Measurements from ENCODE around the gene PROX2.

The PROX2 gene

GRCh38 chr14:74855021-74855420 is 20.9 kb downstream of the PROX2 start:
- H4K8ac ChIP-seq (ENCODE audit: low read depth, low read length), result no peak overlapping the region
- H2AK5ac ChIP-seq (ENCODE audit: low read depth, low read length), result no peak overlapping the region
- H3K23ac ChIP-seq (ENCODE audit: low read depth, low read length, poor library complexity), result no peak overlapping the region
- no peak overlapping the region for H4K91ac ChIP-seq (ENCODE audit: low read depth, low read length, poor library complexity)
- H3K18ac ChIP-seq (ENCODE audit: low read length), result no peak overlapping the region
- H3K4me1 ChIP-seq (ENCODE audit: control insufficient read depth in 2 of 2, insufficient read depth in 1 of 2, low read depth in 1 of 2, low read length in 2 of 2), result peaks cover 0 to 3% of the 10 kb centered on the region in 2 donors
- no peak overlapping the region for H3K4ac ChIP-seq (ENCODE audit: low read length)
- H3K36me3 ChIP-seq (replicated peaks in 1 of 2; ENCODE audit: control insufficient read depth in 2 of 2, insufficient read depth in 2 of 2, low read length in 2 of 2), result no peaks in the 10 kb centered on the region
- no CpG with 5 or more reads among the region's 7 CpGs for WGBS, 2 donors (ENCODE audit: extremely low coverage in 2 of 2, insufficient read length in 2 of 2, insufficient replicate concordance in 1 of 2)
- no peak overlapping the region for H3K4me3 ChIP-seq (ENCODE audit: low read length in 2 of 2)
- H3K27me3 ChIP-seq (ENCODE audit: control insufficient read depth in 3 of 3, insufficient read depth in 3 of 3, low read depth in 1 of 3, low read length in 3 of 3), result no peaks in the 10 kb centered on the region
- H3K4me2 ChIP-seq (ENCODE audit: insufficient read depth, low read length, poor library complexity, severe bottlenecking), result no peak overlapping the region
- no peaks in the 10 kb centered on the region for H3K9me3 ChIP-seq (replicated peaks in 1 of 2; ENCODE audit: control insufficient read depth in 2 of 2, insufficient read depth in 1 of 2, low read depth in 1 of 2, low read length in 2 of 2)
- H3K79me1 ChIP-seq (ENCODE audit: low read depth, low read length), result no peaks in the 10 kb centered on the region
- H3K14ac ChIP-seq (ENCODE audit: low read length), result no peak overlapping the region
- no peak overlapping the region for H2BK5ac ChIP-seq (ENCODE audit: low read length)
- H2BK12ac ChIP-seq (ENCODE audit: low read length), result no peak overlapping the region
- no peak overlapping the region for H2BK15ac ChIP-seq (ENCODE audit: low read length)
- no peak overlapping the region for H2AFZ ChIP-seq (ENCODE audit: low read length)
- no peak overlapping the region for H2BK120ac ChIP-seq (ENCODE audit: low read depth, low read length)
- H3K9ac ChIP-seq (ENCODE audit: low read depth, low read length, poor library complexity), result no peak overlapping the region
- DNase-seq (ENCODE audit: low spot score), result no peak
- no peak overlapping the region for H3K27ac ChIP-seq (replicated peaks; ENCODE audit: low read length)

- Histone ChIP-seq H3K4ac (ENCODE audit: low read length) (no peak overlapping the region), H3K36me3 (replicated peaks in 1 of 2; ENCODE audit: control insufficient read depth in 2 of 2, insufficient read depth in 2 of 2, low read length in 2 of 2) (no peaks in the 10 kb centered on the region), H3K4me2 (ENCODE audit: insufficient read depth, low read length, poor library complexity, severe bottlenecking) (no peak overlapping the region), H3K4me1 (ENCODE audit: control insufficient read depth in 2 of 2, insufficient read depth in 1 of 2, low read depth in 1 of 2, low read length in 2 of 2) (peaks cover 0 to 3% of the 10 kb centered on the region in 2 donors), H3K4me3 (ENCODE audit: low read length in 2 of 2) (no peak overlapping the region), H3K14ac (ENCODE audit: low read length) (no peak overlapping the region), H2AFZ (ENCODE audit: low read length) (no peak overlapping the region), H2AK5ac (ENCODE audit: low read depth, low read length) (no peak overlapping the region), H4K8ac (ENCODE audit: low read depth, low read length) (no peak overlapping the region), H2BK15ac (ENCODE audit: low read length) (no peak overlapping the region), H3K27ac (replicated peaks; ENCODE audit: low read length) (no peak overlapping the region), H2BK12ac (ENCODE audit: low read length) (no peak overlapping the region), H3K9me3 (replicated peaks in 1 of 2; ENCODE audit: control insufficient read depth in 2 of 2, insufficient read depth in 1 of 2, low read depth in 1 of 2, low read length in 2 of 2) (no peaks in the 10 kb centered on the region), H3K23ac (ENCODE audit: low read depth, low read length, poor library complexity) (no peak overlapping the region), H2BK120ac (ENCODE audit: low read depth, low read length) (no peak overlapping the region), H3K79me1 (ENCODE audit: low read depth, low read length) (no peaks in the 10 kb centered on the region), H3K9ac (ENCODE audit: low read depth, low read length, poor library complexity) (no peak overlapping the region), H3K27me3 (ENCODE audit: control insufficient read depth in 3 of 3, insufficient read depth in 3 of 3, low read depth in 1 of 3, low read length in 3 of 3) (no peaks in the 10 kb centered on the region), H4K91ac (ENCODE audit: low read depth, low read length, poor library complexity) (no peak overlapping the region), H2BK5ac (ENCODE audit: low read length) (no peak overlapping the region), H3K18ac (ENCODE audit: low read length) (no peak overlapping the region)
- DNase-seq (ENCODE audit: low spot score), result no peak
- no CpG with 5 or more reads among the region's 4 CpGs for WGBS, 2 donors (ENCODE audit: extremely low coverage in 2 of 2, insufficient read length in 2 of 2, insufficient replicate concordance in 1 of 2)
Observed at GRCh38 chr14:74853581-74853980, 22.4 kb downstream of the PROX2 start.

GRCh38 chr14:74852922-74853530 is 22.9 kb downstream of the PROX2 start:
- H3K4me1 ChIP-seq (ENCODE audit: control insufficient read depth in 2 of 2, insufficient read depth in 1 of 2, low read depth in 1 of 2, low read length in 2 of 2), result peaks cover 0 to 3% of the 10 kb centered on the region in 2 donors
- H3K79me1 ChIP-seq (ENCODE audit: low read depth, low read length), result no peaks in the 10 kb centered on the region

GRCh38 chr14:74848768-74849167 is 27.2 kb downstream of the PROX2 start:
- Histone ChIP-seq H3K4me3 (ENCODE audit: low read length in 2 of 2) (no peak overlapping the region), H3K9me3 (replicated peaks in 1 of 2; ENCODE audit: control insufficient read depth in 2 of 2, insufficient read depth in 1 of 2, low read depth in 1 of 2, low read length in 2 of 2) (no peaks in the 10 kb centered on the region), H2AFZ (ENCODE audit: low read length) (no peak overlapping the region), H2BK15ac (ENCODE audit: low read length) (no peak overlapping the region), H3K4me1 (ENCODE audit: control insufficient read depth in 2 of 2, insufficient read depth in 1 of 2, low read depth in 1 of 2, low read length in 2 of 2) (peaks cover 0 to 3% of the 10 kb centered on the region in 2 donors), H3K4me2 (ENCODE audit: insufficient read depth, low read length, poor library complexity, severe bottlenecking) (no peak overlapping the region), H4K91ac (ENCODE audit: low read depth, low read length, poor library complexity) (no peak overlapping the region), H2AK5ac (ENCODE audit: low read depth, low read length) (no peak overlapping the region), H3K27ac (replicated peaks; ENCODE audit: low read length) (no peak overlapping the region), H3K36me3 (replicated peaks in 1 of 2; ENCODE audit: control insufficient read depth in 2 of 2, insufficient read depth in 2 of 2, low read length in 2 of 2) (no peaks in the 10 kb centered on the region), H3K79me1 (ENCODE audit: low read depth, low read length) (no peaks in the 10 kb centered on the region), H4K8ac (ENCODE audit: low read depth, low read length) (no peak overlapping the region), H3K18ac (ENCODE audit: low read length) (no peak overlapping the region), H3K14ac (ENCODE audit: low read length) (no peak overlapping the region), H3K23ac (ENCODE audit: low read depth, low read length, poor library complexity) (no peak overlapping the region), H3K4ac (ENCODE audit: low read length) (no peak overlapping the region), H3K27me3 (ENCODE audit: control insufficient read depth in 3 of 3, insufficient read depth in 3 of 3, low read depth in 1 of 3, low read length in 3 of 3) (no peaks in the 10 kb centered on the region), H2BK120ac (ENCODE audit: low read depth, low read length) (no peak overlapping the region), H3K9ac (ENCODE audit: low read depth, low read length, poor library complexity) (no peak overlapping the region), H2BK12ac (ENCODE audit: low read length) (no peak overlapping the region), H2BK5ac (ENCODE audit: low read length) (no peak overlapping the region)
- WGBS, 2 donors (ENCODE audit: extremely low coverage in 2 of 2, insufficient read length in 2 of 2, insufficient replicate concordance in 1 of 2), result no CpG with 5 or more reads among the region's 2 CpGs
- DNase-seq (ENCODE audit: low spot score), result no peak

More at GRCh38 chr14:74852922-74853530, 22.9 kb downstream of the PROX2 start:
- H3K18ac ChIP-seq (ENCODE audit: low read length), result no peak overlapping the region
- WGBS, 2 donors (ENCODE audit: extremely low coverage in 2 of 2, insufficient read length in 2 of 2, insufficient replicate concordance in 1 of 2), result no CpG with 5 or more reads among the region's 2 CpGs
- DNase-seq (ENCODE audit: low spot score), result no peak
- no peak overlapping the region for H2BK15ac ChIP-seq (ENCODE audit: low read length)
- H4K8ac ChIP-seq (ENCODE audit: low read depth, low read length), result no peak overlapping the region
- no peak overlapping the region for H2AK5ac ChIP-seq (ENCODE audit: low read depth, low read length)
- no peak overlapping the region for H2BK120ac ChIP-seq (ENCODE audit: low read depth, low read length)
- no peak overlapping the region for H2BK12ac ChIP-seq (ENCODE audit: low read length)
- H4K91ac ChIP-seq (ENCODE audit: low read depth, low read length, poor library complexity), result no peak overlapping the region
- H3K36me3 ChIP-seq (replicated peaks in 1 of 2; ENCODE audit: control insufficient read depth in 2 of 2, insufficient read depth in 2 of 2, low read length in 2 of 2), result no peaks in the 10 kb centered on the region
- no peak overlapping the region for H3K9ac ChIP-seq (ENCODE audit: low read depth, low read length, poor library complexity)
- H3K27me3 ChIP-seq (ENCODE audit: control insufficient read depth in 3 of 3, insufficient read depth in 3 of 3, low read depth in 1 of 3, low read length in 3 of 3), result no peaks in the 10 kb centered on the region
- H3K14ac ChIP-seq (ENCODE audit: low read length), result no peak overlapping the region
- no peak overlapping the region for H3K27ac ChIP-seq (replicated peaks; ENCODE audit: low read length)
- no peak overlapping the region for H2AFZ ChIP-seq (ENCODE audit: low read length)
- H3K4me3 ChIP-seq (ENCODE audit: low read length in 2 of 2), result no peak overlapping the region
- H3K4me2 ChIP-seq (ENCODE audit: insufficient read depth, low read length, poor library complexity, severe bottlenecking), result no peak overlapping the region
- H3K23ac ChIP-seq (ENCODE audit: low read depth, low read length, poor library complexity), result no peak overlapping the region
- no peak overlapping the region for H3K4ac ChIP-seq (ENCODE audit: low read length)
- H3K9me3 ChIP-seq (replicated peaks in 1 of 2; ENCODE audit: control insufficient read depth in 2 of 2, insufficient read depth in 1 of 2, low read depth in 1 of 2, low read length in 2 of 2), result no peaks in the 10 kb centered on the region
- H2BK5ac ChIP-seq (ENCODE audit: low read length), result no peak overlapping the region
